Neutrophil (primary cell): Measurements from ENCODE around the gene ERBB3.
"Not testable (repeated sequence)": the region's sequence is repeated elsewhere in the genome, so short reads cannot be mapped to it uniquely, and the experiment has no call there.

Experiments used
- H3K27ac ChIP-seq: fragments of 200-600 bp; sonication (generic); 2 replicates; pipeline ENCODE4 v1.5.1; 2016; ENCODE audit warnings: mild to moderate bottlenecking, moderate library complexity
- H3K27me3 ChIP-seq: fragments of 200-600 bp; sonication (generic); 2 replicates; pipeline ENCODE4 v1.6.0; 2016; ENCODE audit warnings: mild to moderate bottlenecking
- H3K36me3 ChIP-seq: fragments of 200-600 bp; sonication (generic); 2 replicates; pipeline ENCODE4 v1.5.1; 2017
- H3K4me1 ChIP-seq, 2 experiments: fragments of 200-600 bp in 1 of 2; sonication (generic) in 1 of 2; 1 replicate in 1 of 2; 2 replicates in 1 of 2; pipeline versions ENCODE4 v1.5.1 to v1.6.1; 2013 to 2016; ENCODE audit warnings: low read depth in 1 of 2, low read length in 1 of 2, mild to moderate bottlenecking in 1 of 2, moderate library complexity in 1 of 2; ENCODE audit not compliant: control insufficient read depth in 1 of 2, insufficient read depth in 1 of 2
- H3K4me3 ChIP-seq, 2 experiments: fragments of 200-600 bp in 1 of 2; sonication (generic) in 1 of 2; 1 replicate in 1 of 2; 2 replicates in 1 of 2; pipeline ENCODE4 v1.5.1; 2013 to 2016; ENCODE audit warnings: low read depth in 1 of 2, low read length in 1 of 2, mild to moderate bottlenecking in 1 of 2, moderate library complexity in 1 of 2
- H3K9me3 ChIP-seq: fragments of 200-600 bp; sonication (generic); 2 replicates; pipeline ENCODE4 v1.5.1; 2016
- TF ChIP-seq, protein P1 (sequence below): fragments of 200-600 bp; sonication (generic); IDR thresholded peaks from 2 replicates; pipeline ENCODE4 v1.5.1; 2016; ENCODE audit warnings: antibody characterized with exemption

Gene ERBB3

DNA sequence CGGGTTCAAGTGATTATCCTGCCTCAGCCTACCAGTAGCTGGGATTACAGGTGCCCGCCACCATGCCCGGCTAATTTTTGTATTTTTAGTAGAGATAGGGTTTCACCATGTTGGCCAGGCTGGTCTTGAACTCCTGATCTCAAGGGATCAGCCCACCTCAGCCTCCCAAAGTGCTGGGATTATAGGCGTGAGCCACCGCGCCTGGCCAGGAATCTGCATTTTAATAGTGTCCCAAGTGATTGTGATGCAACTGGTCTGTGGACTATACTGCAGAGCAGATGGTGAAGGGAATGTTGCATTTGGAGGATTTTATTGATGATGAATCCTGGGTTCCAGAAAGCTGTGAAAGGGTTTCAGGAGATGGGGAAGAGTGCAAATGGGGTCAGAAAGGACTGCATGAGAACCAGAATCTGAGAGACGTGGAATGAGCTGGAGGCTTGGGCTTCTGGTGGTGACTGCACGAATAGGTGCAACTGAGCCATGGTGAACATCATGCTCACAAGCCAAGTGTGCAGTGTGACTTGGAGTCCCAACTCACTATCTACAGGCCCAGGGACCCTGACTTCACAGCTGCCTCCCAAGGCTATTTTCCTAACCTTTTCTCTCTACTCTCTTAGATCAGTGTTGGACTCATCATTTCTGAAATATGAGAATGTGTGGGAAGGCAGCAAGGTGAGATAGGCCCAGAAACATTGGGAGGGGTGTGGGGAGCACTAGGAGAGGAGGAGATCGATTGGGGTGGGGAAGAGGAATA, 33.8 kb upstream of the ERBB3 start:
- Histone ChIP-seq H3K4me1 (peaks cover 13 to 14% of the 10 kb centered on the region in 2 experiments), H3K36me3 (peaks cover 19% of the 10 kb centered on the region), H3K27ac (no peak overlapping the region), H3K27me3 (no peaks in the 10 kb centered on the region), H3K9me3 (no peaks in the 10 kb centered on the region), H3K4me3 (no peak overlapping the region)
- TF ChIP-seq, protein P1, sequence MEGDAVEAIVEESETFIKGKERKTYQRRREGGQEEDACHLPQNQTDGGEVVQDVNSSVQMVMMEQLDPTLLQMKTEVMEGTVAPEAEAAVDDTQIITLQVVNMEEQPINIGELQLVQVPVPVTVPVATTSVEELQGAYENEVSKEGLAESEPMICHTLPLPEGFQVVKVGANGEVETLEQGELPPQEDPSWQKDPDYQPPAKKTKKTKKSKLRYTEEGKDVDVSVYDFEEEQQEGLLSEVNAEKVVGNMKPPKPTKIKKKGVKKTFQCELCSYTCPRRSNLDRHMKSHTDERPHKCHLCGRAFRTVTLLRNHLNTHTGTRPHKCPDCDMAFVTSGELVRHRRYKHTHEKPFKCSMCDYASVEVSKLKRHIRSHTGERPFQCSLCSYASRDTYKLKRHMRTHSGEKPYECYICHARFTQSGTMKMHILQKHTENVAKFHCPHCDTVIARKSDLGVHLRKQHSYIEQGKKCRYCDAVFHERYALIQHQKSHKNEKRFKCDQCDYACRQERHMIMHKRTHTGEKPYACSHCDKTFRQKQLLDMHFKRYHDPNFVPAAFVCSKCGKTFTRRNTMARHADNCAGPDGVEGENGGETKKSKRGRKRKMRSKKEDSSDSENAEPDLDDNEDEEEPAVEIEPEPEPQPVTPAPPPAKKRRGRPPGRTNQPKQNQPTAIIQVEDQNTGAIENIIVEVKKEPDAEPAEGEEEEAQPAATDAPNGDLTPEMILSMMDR, result no peak

DNA sequence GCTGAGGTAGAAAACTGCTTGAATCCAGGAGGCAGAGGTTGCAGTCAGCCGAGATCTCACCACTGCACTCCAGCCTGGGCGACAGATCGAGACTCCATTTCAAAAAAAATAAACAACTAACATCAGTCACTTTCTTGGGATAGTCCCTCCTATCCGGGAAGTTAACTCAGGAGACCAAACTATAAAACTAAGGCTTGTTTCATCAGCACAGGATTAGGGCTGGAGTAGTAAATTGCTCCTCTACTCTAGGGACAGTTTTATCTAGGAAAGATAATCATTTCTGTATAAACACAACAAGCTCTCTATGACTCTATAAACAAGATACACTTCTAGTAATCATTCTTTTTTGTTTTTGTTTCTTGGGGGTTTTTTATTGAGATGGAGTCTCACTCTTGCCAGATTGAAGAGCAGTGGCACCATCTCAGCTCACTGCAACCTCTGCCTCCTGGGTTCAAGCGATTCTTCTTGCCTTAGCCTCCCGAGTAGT, 26.5 kb upstream of the ERBB3 start:
- no peak overlapping the region for H3K4me3 ChIP-seq
- H3K4me1 ChIP-seq, result no peaks in the 10 kb centered on the region
- no peaks in the 10 kb centered on the region for H3K27me3 ChIP-seq
- H3K27ac ChIP-seq, result no peak overlapping the region
- H3K36me3 ChIP-seq, result no peaks in the 10 kb centered on the region
- TF ChIP-seq, protein P1, result no peak
- H3K9me3 ChIP-seq, result no peaks in the 10 kb centered on the region

DNA sequence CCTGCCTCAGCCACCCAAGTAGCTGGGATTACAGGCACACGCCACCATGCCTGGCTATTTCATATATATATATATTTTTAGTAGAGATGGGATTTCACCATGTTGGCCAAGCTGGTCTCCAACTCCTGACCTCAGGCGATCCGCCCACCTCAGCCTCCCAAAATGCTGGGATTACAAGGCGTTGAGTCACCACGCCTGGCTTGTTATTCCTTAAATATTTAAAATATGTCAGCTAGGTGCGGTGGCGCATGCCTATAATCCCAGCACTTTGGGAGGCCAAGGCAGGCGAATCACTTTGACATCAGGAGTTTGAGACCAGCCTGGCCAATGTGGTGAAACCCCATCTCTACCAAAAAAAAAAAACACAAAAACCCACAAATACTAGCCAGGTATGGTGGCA, 20.0 kb upstream of the ERBB3 start:
- not testable (repeated sequence) for H3K27me3 ChIP-seq, H3K9me3 ChIP-seq, H3K36me3 ChIP-seq, H3K4me1 ChIP-seq, H3K4me3 ChIP-seq, H3K27ac ChIP-seq

DNA sequence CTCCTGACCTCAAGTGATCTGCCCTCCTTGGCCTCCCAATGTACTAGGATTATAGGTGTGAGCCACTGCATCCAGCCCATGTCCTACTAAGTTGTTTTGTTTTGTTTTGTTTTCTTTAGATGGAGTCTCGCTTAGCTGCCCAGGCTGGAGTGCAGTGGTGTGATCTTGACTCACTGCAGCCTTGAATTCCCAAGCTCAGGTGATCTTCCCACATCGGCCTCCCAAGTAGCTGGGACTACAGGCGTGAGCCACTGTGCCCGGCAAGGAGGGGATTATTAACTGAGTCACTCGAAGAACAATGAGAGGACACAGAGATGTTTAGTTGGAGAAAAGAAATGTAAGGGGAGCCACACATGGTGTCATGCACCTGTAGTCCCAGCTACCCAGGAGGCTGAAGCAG, 18.0 kb upstream of the ERBB3 start:
- Histone ChIP-seq H3K4me1 (no peaks in the 10 kb centered on the region), H3K27me3 (no peaks in the 10 kb centered on the region), H3K9me3 (no peaks in the 10 kb centered on the region), H3K36me3 (no peaks in the 10 kb centered on the region), H3K27ac (no peak overlapping the region), H3K4me3 (no peak overlapping the region)
- TF ChIP-seq, protein P1, result no peak

GRCh38 chr12:56062996-56063395, 17.0 kb upstream of the ERBB3 start:
- no peaks in the 10 kb centered on the region for H3K4me1 ChIP-seq
- H3K36me3 ChIP-seq, result no peaks in the 10 kb centered on the region
- no peaks in the 10 kb centered on the region for H3K27me3 ChIP-seq
- no peak overlapping the region for H3K27ac ChIP-seq
- TF ChIP-seq, protein P1, result no peak
- H3K4me3 ChIP-seq, result no peak overlapping the region
- no peaks in the 10 kb centered on the region for H3K9me3 ChIP-seq

DNA sequence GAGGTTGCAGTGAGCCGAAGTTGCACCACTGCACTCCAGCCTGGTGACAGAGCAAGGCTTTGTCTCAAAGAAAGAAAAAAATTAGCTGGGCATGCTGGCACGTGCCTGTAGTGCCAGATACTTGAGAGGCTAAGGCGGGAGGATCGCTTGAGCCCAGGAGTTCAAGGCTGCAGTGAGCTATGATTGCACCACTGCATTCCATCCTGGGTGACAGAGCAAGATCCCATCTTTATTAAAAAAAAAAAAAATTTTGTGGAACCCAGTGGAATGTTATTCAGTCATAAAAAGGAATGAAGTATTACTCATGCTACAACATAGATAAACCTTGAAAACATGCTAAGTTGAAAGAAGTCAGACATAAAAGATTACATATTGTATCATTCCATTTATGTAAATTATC, 8.3 kb upstream of the ERBB3 start:
- Histone ChIP-seq H3K27me3 (peaks cover 6% of the 10 kb centered on the region), H3K9me3 (no peaks in the 10 kb centered on the region), H3K27ac (no peak overlapping the region), H3K4me3 (no peak overlapping the region), H3K4me1 (no peaks in the 10 kb centered on the region), H3K36me3 (no peaks in the 10 kb centered on the region)
- TF ChIP-seq, protein P1, result no peak
